Hepatic stellate cell (primary cell): ENCODE measurements around the gene XYLT1.
A peak's percentile ranks its signal among the peaks of the same experiment; 100 is the strongest.
"Not testable (repeated sequence)": the region's sequence is repeated elsewhere in the genome, so short reads cannot be mapped to it uniquely, and the experiment has no call there.

Experiments used
- DNase-seq: peaks from one replicate; pipeline ENCODE4 v3.0.0; 2011; ENCODE audit warnings: low spot score

Gene XYLT1

GRCh38 chr16:17470908-17471718 is at the start of gene XYLT1:
Gene XYLT1 (minus strand): TSS chr16:17470960. CDS start chr16:17470796, 164 bp downstream.
- peak; percentile 87 for DNase-seq

DNA sequence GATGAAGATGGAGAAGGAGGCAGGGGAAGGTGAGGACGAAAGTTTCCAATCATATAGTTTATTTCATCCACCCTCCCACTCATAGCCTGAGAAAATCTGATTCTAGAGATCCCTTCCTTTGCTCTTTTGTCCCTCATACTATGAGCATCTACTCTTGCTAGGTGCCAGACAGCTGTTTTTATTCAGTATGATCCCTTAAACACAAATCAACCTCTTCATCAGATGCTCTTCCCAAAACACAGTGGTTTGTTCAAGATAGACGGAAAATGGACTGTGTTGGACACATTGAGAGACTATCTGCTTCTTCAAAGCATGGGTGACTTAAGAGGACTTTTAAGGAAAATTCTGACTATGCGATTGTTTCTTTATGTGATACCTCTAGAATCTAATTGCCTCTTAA is 49.4 kb upstream of the XYLT1 start:
- DNase-seq = no peak

DNA sequence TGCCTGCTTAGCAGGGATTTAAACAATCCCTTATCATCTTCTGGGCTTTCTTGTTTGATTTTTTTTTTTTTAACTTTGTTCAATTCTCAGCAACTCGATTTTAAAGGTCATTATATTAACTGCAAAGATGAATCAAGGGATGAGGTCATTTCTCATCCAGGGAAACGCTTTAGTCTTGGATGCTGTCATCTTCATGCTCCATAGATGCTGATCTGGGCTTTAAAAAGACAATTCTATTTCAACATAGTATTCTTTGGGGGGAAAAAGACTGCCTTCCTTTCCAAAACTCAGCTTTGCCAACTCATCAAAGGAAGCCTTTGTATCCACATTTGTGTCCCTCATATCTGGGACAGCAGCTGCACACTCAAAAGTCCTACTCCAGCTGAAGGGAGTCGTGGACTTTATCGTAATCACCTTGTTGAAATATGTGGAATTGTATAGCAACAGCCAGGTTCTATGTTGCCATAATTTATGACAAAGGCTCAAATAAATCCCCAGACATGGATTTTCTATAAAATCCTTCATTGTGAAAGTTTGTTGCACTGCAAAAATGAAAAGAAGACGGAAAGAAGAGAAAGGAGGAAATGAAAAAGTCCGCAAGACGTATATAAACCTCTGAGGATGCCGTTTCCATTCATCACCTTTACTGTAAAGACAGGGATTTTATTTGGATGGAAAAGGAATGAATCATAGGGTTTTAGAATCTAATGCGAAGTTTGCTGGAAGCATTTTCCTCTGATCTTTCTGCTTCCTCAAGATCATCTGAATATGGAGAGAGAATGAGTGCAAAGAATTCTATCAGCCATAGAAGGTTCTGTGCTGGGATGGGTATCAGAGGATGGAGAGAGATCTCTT is 48.6 kb upstream of the XYLT1 start:
- peak; percentile 39 for DNase-seq

DNA sequence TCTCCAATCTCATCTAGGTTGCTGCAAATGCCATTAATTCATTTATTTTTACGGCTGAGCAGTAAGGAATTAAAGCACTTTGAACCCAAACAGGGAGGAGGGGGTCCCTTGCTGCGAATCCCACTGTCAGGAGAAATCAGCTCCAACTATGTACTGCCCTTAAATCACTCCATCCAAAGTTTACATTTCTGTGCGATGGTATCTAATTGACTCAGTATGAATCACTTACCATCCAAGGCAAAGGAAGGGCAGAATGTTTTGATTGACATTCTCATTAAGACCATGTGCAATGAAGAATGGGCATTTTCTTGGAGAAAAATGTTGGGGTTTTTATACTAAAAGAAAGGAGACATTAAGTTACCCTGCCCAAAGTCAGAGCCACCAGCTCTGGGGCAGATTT is 47.7 kb upstream of the XYLT1 start:
- DNase-seq = peak; percentile 70

- peak; percentile 66 for DNase-seq
Observed at GRCh38 chr16:17515421-17516210, 44.9 kb upstream of the XYLT1 start.

DNA sequence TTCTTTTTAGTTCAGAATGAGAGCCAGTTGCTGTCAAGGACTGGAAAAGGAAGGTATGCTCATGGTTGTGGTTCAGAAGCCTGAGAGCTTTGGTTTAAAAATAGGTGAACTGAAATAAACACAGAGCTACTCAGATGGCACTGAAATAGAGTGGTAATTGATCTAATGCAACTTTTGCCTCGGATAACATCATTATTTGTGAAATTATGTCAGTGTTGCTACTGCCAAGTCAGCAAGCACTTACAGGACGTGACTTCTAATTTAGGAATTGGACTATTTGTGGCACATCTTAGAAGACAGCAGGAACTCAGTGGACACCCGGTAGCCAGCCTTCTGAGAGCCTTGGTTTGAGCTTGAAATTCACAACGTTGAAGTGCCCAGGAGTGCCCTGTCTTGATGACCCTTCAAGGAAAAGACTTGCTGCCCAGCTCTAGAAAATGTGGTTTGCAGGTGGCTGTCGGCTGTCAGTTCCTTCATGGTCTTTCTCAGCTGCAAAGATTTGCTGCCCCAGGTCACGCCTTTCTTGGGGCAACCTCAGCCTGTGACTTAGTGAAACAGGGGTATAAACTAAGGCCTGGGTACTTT is 42.0 kb upstream of the XYLT1 start:
- DNase-seq = no peak

GRCh38 chr16:17511340-17511739 is 40.6 kb upstream of the XYLT1 start:
- DNase-seq = peak; percentile 48

GRCh38 chr16:17510567-17510966 is 39.8 kb upstream of the XYLT1 start:
- DNase-seq = no peak

DNA sequence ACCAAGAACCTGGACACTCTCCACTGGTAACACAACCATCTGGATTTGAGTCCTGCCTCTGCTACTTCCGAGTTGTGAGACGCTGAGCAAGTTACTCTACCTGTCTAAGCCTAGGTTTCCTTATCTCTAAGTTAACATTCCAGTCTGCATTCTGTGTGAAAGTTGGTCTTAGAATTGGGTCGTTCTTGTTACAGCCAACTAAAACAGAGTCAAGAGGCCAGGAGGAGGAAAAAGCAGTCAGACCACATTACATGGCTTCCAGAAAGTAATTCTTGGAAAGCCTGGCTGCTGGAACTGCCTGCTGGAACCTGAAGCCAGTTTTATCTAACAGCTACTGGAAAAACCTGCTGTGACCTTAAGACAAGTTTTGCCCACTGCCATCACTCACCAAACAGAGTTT is 38.4 kb upstream of the XYLT1 start:
- no peak for DNase-seq

- DNase-seq = no peak
Observed at GRCh38 chr16:17508303-17508702, 37.5 kb upstream of the XYLT1 start.

DNA sequence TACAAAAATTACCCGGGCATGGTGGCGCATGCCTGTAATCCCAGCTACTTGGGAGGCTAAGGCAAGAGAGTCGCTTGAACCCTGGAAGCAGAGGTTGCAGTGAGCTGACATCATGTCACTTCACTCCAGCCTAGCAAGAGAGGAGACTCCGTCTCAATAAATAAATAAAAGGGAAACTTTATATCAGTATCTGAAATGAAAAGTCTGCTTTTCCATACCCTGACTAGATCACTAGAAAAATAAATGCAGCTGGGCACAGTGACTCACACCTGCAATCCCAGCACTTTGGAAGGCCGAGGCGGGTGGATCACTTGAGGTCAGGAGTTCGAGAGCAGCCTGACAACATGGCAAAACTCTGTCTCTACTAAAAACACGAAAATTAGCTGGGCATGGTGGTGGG is 36.8 kb upstream of the XYLT1 start:
- DNase-seq = not testable (repeated sequence)

GRCh38 chr16:17505828-17506227 is 35.1 kb upstream of the XYLT1 start:
- not testable (repeated sequence) for DNase-seq

- DNase-seq = no peak
Observed at GRCh38 chr16:17504050-17504449, 33.3 kb upstream of the XYLT1 start.

GRCh38 chr16:17503331-17503730 is 32.6 kb upstream of the XYLT1 start:
- DNase-seq = no peak

DNA sequence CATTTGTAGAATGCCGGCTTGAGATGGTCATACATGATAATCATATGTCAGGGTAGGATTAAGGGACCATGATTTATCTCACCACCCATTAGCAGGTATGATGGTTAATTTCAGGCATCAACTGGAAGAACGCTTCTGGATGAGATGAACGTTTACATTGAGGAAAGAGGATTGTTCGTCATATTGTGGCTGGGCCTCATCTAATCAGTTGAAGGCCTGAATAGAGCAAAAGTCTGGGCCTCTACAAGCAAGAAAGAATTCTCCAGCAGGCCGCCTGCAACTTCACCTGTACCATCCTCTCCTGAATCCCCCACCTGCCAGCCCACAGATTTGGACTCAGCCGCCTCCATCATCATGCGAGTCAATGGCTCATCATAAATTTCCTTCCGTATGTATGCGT is 30.6 kb upstream of the XYLT1 start:
- DNase-seq = no peak

GRCh38 chr16:17499223-17499902 is 28.6 kb upstream of the XYLT1 start:
- DNase-seq = no peak

- DNase-seq = no peak
Observed at GRCh38 chr16:17497648-17498047, 26.9 kb upstream of the XYLT1 start.

GRCh38 chr16:17496891-17497290 is 26.1 kb upstream of the XYLT1 start:
- no peak for DNase-seq

GRCh38 chr16:17493012-17493411 is 22.3 kb upstream of the XYLT1 start:
- DNase-seq = no peak

- no peak for DNase-seq
Observed at GRCh38 chr16:17491140-17491662, 20.4 kb upstream of the XYLT1 start.

GRCh38 chr16:17488506-17488905 is 17.7 kb upstream of the XYLT1 start:
- DNase-seq = no peak
